Activated naive CD8-positive, alpha-beta T cell treated with anti-CD3 and anti-CD28 coated beads, Interleukin-2, amount 50 U/mL, for 16 hours (primary cell): ENCODE data around the gene GRID2.
"Not testable (repeated sequence)": the region's sequence is repeated elsewhere in the genome, so short reads cannot be mapped to it uniquely, and the experiment has no call there.

Experiments used
- DNase-seq: peaks from one replicate; pipeline ENCODE4 v3.0.0-alpha.2; 2020; ENCODE audit warnings: low read depth, low spot score

The GRID2 gene

DNA sequence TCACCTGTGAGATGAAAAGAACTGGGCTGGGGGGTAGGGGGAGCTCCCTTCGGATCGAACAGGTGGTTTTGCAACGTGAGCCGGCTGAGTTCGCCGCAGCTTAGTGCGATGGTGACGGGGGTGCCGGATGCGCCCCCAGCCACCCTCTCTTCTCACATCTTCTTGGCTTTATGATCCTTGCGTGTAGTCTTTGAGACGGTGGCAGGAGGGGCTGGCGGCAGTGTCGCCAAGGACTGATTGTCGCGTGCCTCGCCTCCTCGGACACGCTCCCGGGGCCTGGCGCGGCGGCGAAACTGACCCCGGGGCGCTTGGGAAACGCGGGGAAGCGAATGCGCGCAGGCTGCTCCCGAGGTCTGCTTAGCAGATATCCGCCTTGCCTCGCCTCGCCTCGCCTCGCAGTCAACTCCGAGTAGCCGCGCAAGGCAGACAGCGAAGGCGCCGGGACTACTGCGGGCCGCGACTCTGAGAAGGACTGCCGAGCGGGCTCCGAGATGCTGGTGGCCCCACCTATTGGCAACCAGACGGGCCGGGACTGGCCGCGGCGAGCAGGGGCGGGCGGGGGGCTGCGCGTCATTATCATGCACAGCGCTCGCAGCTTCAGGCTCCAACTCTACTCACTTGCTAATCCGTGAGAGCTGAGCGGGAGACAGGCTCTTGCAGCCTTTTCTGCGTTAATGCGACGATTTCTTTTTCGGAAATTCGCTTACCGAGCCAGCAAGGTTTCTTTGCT is 1.5 kb downstream of the GRID2 start:
- no peak for DNase-seq

DNA sequence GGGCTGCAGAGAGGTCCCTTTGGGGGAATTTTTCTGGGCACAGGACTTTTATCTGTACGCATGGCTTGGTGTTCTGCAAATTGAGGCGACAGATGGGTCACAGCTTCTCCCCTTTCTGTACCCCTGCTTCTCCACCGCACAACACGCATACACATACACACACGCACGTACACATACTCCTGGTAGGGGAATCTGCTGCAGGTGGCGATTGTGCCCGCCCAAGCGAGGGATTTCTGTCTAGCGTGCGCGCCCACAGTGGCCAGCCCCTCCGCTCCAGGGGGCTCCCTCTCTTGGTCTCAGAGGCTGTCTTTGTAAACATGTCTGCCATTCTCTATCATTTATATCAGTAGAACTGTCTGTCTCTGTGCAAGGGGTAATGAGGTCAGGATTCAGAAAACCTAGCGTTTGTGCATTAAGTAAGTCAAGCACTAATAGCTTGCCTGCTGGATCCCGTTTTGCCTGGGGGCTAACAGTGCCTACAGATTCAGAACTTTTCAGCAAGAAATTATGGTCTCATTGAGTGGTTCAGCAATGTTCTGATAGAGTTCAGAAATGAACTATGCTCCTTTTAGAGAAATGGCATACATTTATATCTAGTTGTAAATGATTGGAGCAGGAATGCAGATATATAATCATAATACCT is 2.2 kb downstream of the GRID2 start:
- no peak for DNase-seq

DNA sequence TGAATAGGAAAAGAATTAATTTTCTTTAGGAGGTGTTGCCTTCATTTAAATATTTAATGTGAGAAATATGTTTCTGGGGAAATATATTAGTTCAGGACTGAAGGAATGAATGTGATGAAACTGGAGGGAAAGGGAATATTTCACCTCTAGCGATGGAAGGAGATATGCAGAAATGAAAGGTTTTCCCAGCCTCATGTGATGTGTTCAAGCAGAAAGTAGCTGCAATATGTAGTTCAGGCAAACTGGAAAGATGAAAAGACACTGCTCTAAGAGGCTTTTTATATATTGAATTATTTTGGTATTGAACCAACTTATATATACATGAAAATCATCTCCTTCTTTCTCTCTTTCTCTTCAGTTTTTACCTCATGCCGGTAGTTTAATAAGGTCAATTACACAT is 3.4 kb downstream of the GRID2 start:
- DNase-seq = no peak

DNA sequence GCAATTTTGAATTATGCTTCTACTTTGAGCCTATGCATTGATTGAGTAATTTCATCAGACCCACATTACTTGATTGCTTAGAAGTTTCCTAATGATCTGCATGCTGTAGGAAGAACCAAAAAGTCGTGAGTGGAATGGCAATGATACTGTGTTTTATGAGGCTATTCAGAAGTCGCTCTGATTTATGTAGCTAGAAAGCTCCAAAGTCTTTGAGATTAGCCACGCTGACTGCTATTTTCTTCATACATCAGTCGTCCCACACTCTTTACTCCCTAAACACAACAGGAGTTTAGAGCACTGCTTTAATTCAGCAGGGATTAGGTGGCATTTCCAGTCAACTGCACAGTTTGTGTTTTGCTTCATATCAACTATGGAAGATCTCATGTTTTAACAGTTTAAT is 4.1 kb downstream of the GRID2 start:
- no peak for DNase-seq

DNA sequence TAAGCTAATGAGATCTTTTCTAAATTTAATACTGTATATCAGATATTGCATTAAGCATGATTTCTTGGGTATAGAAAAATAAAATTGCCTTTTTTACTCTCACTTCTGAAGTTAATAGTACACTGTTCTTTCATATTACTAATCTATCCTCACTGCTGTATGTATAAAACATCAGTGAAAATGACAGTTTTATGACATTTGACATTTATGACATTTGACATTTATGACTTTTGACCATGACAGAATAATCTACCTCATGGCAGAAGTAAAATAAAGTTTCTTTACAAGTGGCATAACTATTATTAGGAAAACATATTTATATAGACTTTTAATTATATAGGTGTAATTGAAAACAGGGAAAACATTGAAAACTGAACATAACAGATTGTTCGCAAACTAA is 13.3 kb downstream of the GRID2 start:
- no peak for DNase-seq

DNA sequence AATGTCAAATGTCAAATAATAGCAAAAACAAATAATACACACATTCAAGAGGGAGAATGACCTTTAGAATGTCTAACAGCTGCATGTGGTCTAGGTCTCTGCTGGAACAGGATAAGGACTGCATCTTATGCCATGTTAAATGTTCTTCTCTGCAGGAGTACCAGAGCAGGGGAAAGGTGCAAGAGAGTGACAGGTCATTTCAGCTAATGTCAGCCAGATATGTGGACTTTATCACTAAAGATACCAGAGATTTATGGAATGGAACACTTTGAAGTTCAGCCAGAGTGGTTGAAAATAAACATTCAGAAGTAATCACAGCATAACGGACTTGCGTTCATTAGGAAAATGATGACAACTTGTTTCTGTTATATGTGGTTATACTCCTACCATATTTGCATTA is 24.3 kb downstream of the GRID2 start:
- no peak for DNase-seq

DNA sequence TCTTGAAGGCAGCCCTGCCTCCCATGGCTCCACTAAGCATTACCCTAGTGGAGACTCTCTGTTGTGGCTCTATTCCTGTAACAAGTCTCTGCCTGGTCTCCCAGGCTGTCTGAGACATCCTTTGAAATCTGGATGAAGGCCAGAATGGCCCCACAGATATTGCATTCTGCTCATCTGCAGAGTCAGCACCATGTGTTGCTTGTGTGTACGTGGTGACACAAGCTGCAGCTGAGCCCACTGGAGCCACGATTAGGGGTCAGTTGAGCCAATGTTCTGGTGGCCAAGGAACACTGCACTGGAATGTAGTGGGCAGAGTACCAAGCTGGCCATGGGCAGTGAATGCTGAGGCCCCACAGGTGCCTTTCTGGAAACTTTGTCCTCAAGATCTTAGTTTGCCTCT is 29.2 kb downstream of the GRID2 start:
- DNase-seq = no peak

DNA sequence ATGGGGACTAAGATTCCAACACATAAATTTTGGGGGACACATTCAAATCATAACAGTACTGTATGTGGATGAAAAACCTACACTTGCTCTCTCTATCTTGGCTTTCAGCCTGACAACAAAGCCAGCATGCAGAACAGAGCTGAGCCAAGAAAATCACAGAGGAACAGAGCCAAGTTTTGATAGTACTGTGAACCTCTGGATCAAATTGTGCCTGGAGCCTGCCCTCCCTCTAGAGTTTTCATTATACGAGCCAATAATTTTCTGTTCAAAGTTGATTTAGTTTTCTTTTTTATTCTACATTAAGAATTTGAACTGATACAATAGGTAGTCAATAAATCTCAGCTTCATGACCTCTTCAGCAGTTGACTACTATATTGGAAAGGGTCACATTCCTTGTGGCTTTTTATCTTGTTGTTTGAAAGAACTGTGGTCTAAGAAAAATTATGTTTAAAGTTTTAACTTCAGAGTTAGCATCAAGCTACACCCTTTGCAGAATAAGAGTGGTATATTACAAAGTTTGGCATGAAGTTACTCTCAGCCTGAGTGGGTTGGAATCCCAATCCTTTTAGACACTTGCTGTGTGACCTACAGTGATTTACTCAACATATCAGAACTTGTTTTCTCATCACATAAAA is 31.1 kb downstream of the GRID2 start:
- no peak for DNase-seq

DNA sequence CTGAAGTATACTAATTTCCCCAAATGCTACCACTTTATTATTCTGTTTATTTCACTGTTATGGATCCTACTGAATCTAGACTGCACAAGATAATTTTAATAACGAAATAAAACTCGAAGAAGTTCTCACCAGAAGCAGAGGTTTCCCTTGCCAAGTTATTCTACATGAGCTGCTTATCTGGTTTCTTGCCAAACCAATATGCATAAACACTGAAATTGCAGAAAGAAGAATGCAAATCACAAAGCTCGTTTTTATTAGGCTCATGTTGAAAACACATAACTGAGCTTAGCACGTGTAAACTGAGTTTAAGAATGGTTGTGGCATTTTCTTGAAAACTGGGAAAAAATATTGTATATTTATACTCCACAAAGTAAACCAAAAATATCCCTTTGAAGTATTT is 35.9 kb downstream of the GRID2 start:
- no peak for DNase-seq

DNA sequence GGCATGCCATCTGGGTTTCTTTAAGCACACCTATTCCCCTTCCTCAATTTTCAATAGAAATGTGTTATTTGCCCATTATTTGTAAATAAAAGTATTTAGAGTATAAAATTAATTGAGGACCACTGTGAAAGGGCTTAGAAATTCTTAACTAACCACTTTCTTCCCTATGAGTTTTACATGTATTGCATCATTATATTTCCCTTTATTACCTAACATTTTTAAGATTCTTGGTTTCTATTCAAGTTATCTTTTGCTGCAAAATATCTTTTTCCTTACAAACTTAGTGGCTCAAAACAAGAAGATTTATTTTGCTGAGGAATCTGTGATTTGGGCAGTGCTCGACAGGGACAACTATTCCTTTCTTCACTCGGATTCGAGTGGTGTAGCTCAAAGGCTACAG is 40.5 kb downstream of the GRID2 start:
- DNase-seq = no peak

DNA sequence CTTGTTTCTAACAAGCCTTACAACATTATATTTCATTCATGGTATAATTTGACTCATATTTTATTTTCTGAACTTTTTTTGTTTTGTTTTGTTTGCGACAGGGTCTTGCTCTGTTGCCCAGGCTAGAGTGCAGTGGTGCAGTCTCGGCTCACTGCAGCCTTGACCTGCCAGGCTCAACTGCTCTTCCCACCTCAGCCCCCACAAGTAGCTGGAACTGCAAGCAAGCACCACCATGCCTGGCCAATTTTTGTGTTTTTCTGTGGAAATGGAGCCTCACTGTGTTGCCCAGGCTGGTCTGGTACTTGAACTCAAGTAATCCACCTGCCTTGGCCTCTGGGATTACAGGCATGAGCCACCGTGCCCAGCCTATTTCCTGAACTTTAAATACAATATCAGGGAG is 42.5 kb downstream of the GRID2 start:
- no peak for DNase-seq

DNA sequence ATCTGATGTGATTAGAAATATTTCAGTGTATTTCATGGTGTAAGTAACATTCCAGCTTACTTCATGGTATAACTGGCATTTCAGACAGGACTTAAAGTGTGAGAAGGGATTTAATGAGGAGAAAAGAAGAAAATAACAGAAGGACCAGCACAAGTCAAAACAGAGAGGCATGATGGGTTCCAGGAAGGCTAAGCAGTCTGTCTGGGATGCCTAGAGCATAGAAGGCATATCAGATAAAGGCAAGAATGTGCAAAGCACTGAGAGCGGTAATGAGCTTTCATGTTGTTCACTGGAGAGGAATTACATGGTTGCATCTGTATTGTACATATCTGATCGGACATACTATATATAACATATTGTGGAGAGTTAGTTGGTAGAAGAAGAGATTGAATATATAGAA is 54.2 kb downstream of the GRID2 start:
- DNase-seq = no peak

DNA sequence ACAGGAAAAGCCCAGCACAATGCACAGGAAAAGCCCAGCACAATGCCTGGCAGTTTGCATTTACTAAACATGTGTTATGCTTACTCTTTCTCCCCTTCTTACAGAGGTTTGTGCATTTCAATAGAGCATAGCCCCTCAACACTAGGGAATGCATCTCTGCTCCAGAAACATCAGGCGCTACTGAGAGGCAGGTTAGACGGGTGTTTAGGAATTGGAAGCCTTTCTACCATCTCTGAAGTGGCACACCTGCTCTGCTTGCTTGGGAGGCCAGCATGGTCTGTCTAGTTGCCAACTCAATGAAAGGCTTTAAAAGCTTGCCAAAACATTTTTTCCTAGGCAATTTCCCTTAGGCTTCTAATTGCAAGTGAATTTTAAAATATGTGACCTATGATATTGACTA is 55.7 kb downstream of the GRID2 start:
- no peak for DNase-seq

DNA sequence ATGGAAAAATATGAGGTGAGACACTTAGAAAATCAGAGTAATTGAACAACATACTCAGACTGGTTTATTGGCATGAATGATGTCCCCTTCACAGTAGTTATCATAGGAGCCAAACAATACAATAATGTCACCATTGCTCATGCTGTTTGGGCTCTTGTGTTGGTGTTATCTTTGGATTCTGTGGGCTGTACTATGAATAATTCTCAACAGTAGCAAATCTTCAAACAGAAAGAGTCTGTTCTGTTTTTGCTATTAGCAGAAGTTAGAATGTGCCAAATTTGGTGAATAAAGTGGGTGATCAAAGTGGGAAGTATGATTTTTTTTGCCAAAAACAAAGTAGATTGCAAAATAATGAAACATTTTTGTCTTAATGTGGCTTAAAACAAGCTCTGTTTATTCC is 58.3 kb downstream of the GRID2 start:
- DNase-seq = no peak

DNA sequence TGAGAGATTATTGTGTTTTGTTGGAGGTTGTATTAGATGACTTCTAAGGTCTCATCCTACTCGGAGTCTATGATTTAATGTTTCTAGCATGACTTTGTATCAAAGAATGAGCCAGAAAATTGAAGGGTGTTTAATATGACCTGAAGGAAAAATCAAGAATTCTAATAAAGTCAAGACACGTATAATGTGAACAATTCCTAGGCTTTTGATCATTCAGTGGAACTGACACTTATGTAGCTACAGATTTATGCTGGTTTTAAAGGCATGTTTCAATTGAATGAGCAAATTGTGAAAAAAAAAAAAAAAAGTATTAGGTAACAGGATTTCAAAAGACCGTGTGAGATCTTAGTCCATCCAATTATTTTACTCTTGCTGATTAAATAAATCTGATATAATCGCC is 64.9 kb downstream of the GRID2 start:
- no peak for DNase-seq

DNA sequence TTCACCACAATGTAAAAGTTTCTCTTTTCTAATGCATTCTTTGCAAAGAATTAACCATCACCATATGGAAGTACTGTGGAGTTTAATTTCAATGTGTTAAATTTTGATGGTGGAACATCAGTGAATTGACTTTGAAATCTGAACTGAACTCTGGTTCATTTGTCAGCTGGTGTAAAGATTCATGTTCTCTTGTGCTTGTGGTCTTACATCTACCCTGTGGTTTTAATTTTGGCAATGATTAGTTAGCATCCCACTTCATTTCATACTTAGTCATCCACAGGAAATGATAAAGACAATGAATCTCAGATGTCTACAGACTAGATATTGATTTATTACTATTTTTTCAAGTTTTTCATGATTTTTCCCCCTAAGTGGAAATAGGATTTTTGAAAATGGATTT is 77.8 kb downstream of the GRID2 start:
- no peak for DNase-seq

DNA sequence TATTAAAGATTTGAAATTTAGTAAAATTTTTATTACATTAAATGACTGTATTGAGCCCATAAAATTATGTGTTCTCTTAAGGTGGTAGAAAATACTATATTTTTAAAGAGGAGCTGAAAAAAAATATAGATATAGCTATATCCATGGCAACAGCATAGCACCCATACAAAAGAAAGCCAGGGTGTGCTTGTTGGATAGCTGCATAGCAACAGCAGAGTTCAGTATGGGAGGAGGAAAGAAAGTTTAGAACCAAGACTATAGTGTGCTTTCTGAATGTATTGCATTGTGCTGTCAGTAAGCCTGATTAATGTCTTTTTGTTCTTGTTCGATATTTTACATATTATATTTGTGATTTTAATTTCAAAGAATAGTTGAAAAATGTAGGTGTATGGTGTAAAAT is 78.4 kb downstream of the GRID2 start:
- DNase-seq = no peak

DNA sequence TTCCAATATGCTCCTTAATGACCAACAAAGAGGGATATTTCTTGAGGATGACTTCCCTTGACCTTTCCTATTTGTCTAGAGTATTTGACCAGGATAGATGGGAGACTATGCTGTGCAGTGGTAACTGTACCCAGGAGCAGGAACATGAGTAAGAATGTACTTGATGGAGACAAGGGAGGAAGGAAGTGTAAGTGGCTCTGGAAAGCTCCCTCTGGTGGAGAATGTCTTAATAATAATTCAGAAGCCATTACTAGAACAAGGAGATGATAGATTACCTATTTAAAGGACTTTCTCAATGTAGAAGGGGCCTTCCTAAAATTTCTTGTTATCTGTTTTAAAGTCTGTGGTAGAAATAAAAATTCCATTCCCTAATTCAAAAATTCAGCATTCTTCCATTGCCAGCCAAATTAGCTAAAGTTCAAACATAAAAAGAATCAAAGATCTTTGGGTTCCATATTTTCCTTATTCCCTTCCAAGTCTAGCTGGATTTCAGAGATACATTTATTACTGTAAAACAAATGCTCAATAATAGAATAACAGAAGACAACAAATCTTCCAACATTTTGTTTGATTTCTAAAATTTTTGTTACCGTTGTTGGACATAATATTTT is 83.8 kb downstream of the GRID2 start:
- no peak for DNase-seq

DNA sequence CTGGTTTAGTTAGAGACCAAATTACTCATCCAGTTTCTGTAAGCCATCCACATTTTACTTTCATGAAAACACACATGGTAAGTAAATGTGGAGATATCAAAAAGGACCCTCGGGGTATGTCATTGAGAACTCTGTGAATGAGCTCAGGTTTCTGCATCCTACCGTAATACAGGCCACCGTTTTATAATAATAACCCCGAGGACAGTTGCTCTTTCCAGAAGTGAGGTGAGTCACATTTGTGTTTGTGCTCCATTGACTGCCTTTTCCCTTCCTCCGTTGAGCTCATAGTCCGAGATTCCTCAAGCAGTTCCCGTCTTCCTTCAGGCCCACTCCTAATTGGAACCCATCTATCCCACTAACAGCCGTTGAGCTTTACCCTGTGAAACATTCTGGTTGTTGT is 95.3 kb downstream of the GRID2 start:
- DNase-seq = no peak

DNA sequence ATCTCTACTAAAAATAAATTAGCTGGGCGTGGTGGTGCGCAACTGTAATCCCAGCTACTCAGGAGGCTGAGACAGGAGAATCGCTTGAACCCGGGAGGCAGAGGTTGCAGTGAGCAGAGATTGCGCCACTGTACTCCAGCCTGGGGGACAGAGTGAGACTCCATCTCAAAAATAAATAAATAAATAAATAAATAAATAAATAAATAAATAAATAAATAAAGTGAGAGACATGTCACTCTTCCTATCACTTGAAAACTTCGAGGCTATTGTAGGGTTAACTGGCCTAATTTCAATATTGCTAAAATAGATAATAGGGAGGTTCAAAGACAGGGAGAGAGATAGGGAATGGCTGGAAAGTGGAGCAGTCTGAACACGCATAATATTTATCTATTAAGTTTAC is 99.8 kb downstream of the GRID2 start:
- DNase-seq = not testable (repeated sequence)

DNA sequence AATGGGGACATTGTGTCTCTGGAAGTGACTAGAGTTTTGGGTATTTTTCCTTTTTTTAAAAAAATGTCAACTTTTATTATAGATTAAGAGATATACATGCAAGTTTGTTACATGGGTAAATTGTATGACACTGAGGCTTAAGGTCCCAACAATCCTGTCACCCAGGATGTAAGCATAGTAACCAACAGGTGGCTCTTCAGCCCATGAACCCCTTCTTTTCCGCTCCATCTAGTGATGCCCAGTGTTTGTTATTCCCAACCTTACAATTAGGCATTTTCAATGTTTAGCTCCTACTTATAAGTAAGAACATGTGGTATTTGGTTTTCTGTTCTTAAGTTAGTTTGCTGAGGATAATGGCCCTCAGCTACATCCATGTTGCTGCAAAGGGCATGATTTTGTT is 102.7 kb downstream of the GRID2 start:
- DNase-seq = no peak

DNA sequence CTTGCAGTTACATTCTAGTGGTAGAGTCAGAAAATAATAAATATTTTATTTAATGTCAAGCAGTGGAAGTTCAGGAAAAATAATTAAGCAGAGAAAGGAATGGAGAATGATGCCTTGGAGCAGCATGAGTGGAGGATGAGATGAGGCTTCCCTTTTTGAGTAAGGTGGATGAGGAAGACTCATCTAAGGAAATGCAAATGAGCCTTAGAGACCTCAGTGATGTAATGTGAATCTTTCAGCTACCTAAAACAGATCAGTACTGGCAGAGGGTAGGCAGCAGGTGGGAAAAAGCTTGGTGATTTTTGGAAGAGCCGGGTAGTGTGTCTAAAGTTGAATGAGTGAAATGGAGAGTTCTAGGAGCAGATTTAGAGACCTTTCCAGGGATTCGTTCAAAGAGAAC is 118.2 kb downstream of the GRID2 start:
- DNase-seq = no peak

DNA sequence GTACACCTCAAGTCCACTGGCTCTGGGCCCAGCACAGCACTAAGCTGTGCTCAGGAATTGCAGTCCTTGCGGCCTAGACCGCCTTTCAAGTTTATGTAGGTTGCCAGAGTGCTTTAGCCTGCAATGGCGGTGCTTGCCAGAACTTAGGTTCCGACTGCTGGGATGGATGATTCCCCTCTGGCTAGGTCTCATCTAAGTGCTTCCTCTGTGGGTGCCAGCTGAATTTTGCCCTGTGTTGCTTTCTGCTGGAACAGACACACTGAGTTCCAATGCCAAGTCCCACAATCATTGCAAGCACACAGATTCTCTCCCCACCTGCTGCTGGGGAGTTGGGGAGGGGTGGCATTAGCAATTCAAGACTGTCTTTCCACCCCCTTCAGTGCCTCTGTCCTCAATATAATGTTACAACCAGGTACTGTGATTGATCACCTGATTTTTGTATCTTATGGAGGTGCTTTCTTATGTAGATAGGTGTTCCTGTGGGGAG is 129.5 kb downstream of the GRID2 start:
- DNase-seq = no peak
